HEK293 (cell line): ENCODE results near the gene PTPRA.
"Not testable (repeated sequence)": the region's sequence is repeated elsewhere in the genome, so short reads cannot be mapped to it uniquely, and the experiment has no call there.

Experiments used
- CTCF ChIA-PET: fragments of 350-600 bp; formaldehyde crosslinking; extraction: SDS; loops from one replicate; lab custom pipeline; 2021; ENCODE audit warnings: antibody characterized with exemption; lab: Yijun Ruan, JAX
- POLR2A ChIA-PET: fragments of 300-600 bp; formaldehyde crosslinking; extraction: SDS; loops from one replicate; lab custom pipeline; 2020; ENCODE audit warnings: antibody characterized with exemption, inconsistent platforms; lab: Yijun Ruan, JAX
- H3K27ac ChIP-seq: fragments of 200-500 bp; sonication (Bioruptor generic); 2 replicates; pipeline ENCODE4 v1.5.1; 2014; ENCODE audit warnings: low read depth, low read length, control low read depth, inconsistent platforms; ENCODE audit errors: extremely low read depth
- H3K36me3 ChIP-seq, 2 experiments: fragments of 200-500 bp in 1 of 2; sonication (Bioruptor generic) in 1 of 2; 1 replicate in 1 of 2; 2 replicates in 1 of 2; pipeline ENCODE4 v1.5.1; 2014 to 2017; ENCODE audit warnings: inconsistent platforms in 2 of 2, low read length in 2 of 2; ENCODE audit not compliant: control insufficient read depth in 2 of 2, insufficient read depth in 1 of 2
- H3K4me1 ChIP-seq: fragments of 200-500 bp; sonication (Bioruptor generic); 2 replicates; pipeline ENCODE4 v1.5.1; 2014; ENCODE audit warnings: mild to moderate bottlenecking, low read length, inconsistent platforms; ENCODE audit not compliant: control insufficient read depth, insufficient read depth
- H3K4me3 ChIP-seq: 2 replicates; pipeline ENCODE4 v1.5.1; 2011; ENCODE audit warnings: low read depth, mild to moderate bottlenecking, control low read depth, low read length, moderate library complexity
- H3K9me3 ChIP-seq: fragments of 200-500 bp; sonication (Bioruptor generic); 2 replicates; pipeline ENCODE4 v1.5.1; 2014; ENCODE audit warnings: low read depth, low read length, inconsistent platforms; ENCODE audit not compliant: control insufficient read depth, insufficient read depth
- GLIS1 ChIP-seq: fragments of 450-650 bp; formaldehyde crosslinking; IDR thresholded peaks from 2 replicates; pipeline ENCODE4 v1.5.1; 2016; ENCODE audit warnings: missing biosample characterization, missing genetic modification characterization
- TCF7L2 ChIP-seq: IDR thresholded peaks from 2 replicates; pipeline ENCODE4 v1.6.1; 2011; ENCODE audit warnings: low read depth, mild to moderate bottlenecking, inconsistent platforms, low read length, moderate library complexity, borderline replicate concordance
- ZFP3 ChIP-seq: fragments of 450-650 bp; formaldehyde crosslinking; IDR thresholded peaks from 2 replicates; pipeline ENCODE4 v1.5.1; 2016; ENCODE audit warnings: low read depth, missing biosample characterization, missing genetic modification characterization
- ZNF121 ChIP-seq: fragments of 450-650 bp; formaldehyde crosslinking; IDR thresholded peaks from 2 replicates; pipeline ENCODE4 v1.5.1; 2016; ENCODE audit warnings: missing biosample characterization, missing genetic modification characterization
- ZNF133 ChIP-seq: fragments of 450-650 bp; formaldehyde crosslinking; IDR thresholded peaks from 2 replicates; pipeline ENCODE4 v1.5.1; 2016; ENCODE audit warnings: missing biosample characterization, missing genetic modification characterization
- ZNF169 ChIP-seq: fragments of 450-650 bp; formaldehyde crosslinking; IDR thresholded peaks from 2 replicates; pipeline ENCODE4 v1.5.1; 2016; ENCODE audit warnings: missing biosample characterization, missing genetic modification characterization
- ZNF510 ChIP-seq: fragments of 450-650 bp; formaldehyde crosslinking; IDR thresholded peaks from 2 replicates; pipeline ENCODE4 v1.5.1; 2018; ENCODE audit warnings: mild to moderate bottlenecking, missing genetic modification characterization, missing biosample characterization; ENCODE audit not compliant: insufficient replicate concordance
- ZNF585B ChIP-seq: fragments of 450-650 bp; formaldehyde crosslinking; IDR thresholded peaks from 2 replicates; pipeline ENCODE4 v1.5.1; 2016; ENCODE audit warnings: missing biosample characterization, missing genetic modification characterization
- ZNF623 ChIP-seq: fragments of 450-650 bp; formaldehyde crosslinking; IDR thresholded peaks from 2 replicates; pipeline ENCODE4 v1.5.1; 2016; ENCODE audit warnings: missing biosample characterization, missing genetic modification characterization
- ZNF654 ChIP-seq: fragments of 450-650 bp; formaldehyde crosslinking; IDR thresholded peaks from 2 replicates; pipeline ENCODE4 v1.5.1; 2016; ENCODE audit warnings: low read depth, missing biosample characterization, missing genetic modification characterization
- ZNF776 ChIP-seq: fragments of 450-650 bp; formaldehyde crosslinking; IDR thresholded peaks from 2 replicates; pipeline ENCODE4 v1.5.0; 2017; ENCODE audit warnings: missing biosample characterization, missing genetic modification characterization, borderline replicate concordance
- ZNF843 ChIP-seq: fragments of 450-650 bp; formaldehyde crosslinking; IDR thresholded peaks from 2 replicates; pipeline ENCODE4 v1.5.1; 2016; ENCODE audit warnings: missing biosample characterization, missing genetic modification characterization
- ZXDB ChIP-seq: fragments of 450-650 bp; formaldehyde crosslinking; IDR thresholded peaks from 2 replicates; pipeline ENCODE4 v1.5.1; 2016; ENCODE audit warnings: missing biosample characterization, missing genetic modification characterization
- TF ChIP-seq, protein P1 (sequence below): fragments of 450-650 bp; formaldehyde crosslinking; IDR thresholded peaks from 2 replicates; pipeline ENCODE4 v1.5.1; 2016; ENCODE audit warnings: missing biosample characterization, missing genetic modification characterization, borderline replicate concordance
- TF ChIP-seq, protein P2 (sequence below): fragments of 450-650 bp; formaldehyde crosslinking; IDR thresholded peaks from 2 replicates; pipeline ENCODE4 v1.5.1; 2016; ENCODE audit warnings: missing biosample characterization, missing genetic modification characterization
- TF ChIP-seq, protein P3 (sequence below): fragments of 450-650 bp; formaldehyde crosslinking; IDR thresholded peaks from 2 replicates; pipeline ENCODE4 v1.5.1; 2016; ENCODE audit warnings: missing biosample characterization, missing genetic modification characterization
- TF ChIP-seq, protein P4 (sequence below): fragments of 450-650 bp; formaldehyde crosslinking; IDR thresholded peaks from 2 replicates; pipeline ENCODE4 v1.5.1; 2016; ENCODE audit warnings: missing biosample characterization, missing genetic modification characterization

The PTPRA gene

DNA sequence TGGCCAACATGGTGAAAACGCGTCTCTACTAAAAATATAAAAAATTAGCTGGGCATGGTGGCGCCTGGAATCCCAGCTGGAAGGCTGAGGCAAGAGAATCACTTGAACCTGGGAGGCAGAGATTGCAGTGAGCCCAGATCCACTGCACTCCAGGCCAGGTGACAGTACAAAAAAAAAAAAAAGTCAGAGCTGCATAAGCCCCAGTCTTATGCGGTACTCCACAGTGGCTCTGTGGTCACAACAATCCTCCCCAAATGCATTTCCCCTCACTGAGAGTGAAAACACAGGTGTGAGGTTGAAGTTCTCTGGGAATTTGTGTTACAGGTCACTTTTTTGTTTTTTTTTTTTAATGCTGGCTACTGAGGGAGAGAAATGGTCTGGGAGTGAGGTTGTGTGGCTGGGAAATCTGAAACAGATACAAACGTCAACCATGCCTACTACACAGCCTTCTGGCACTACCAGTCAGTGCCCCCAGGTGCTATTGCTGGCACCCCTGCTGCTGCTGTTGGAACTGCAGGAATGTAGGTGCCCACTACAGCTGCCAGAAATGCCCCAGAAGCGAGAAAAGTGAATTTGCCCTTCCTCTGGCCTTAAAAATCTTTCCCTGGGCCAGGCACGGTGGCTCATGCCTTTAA, 178.2 kb downstream of the PTPRA start (continued):
- TF ChIP-seq, protein P1, sequence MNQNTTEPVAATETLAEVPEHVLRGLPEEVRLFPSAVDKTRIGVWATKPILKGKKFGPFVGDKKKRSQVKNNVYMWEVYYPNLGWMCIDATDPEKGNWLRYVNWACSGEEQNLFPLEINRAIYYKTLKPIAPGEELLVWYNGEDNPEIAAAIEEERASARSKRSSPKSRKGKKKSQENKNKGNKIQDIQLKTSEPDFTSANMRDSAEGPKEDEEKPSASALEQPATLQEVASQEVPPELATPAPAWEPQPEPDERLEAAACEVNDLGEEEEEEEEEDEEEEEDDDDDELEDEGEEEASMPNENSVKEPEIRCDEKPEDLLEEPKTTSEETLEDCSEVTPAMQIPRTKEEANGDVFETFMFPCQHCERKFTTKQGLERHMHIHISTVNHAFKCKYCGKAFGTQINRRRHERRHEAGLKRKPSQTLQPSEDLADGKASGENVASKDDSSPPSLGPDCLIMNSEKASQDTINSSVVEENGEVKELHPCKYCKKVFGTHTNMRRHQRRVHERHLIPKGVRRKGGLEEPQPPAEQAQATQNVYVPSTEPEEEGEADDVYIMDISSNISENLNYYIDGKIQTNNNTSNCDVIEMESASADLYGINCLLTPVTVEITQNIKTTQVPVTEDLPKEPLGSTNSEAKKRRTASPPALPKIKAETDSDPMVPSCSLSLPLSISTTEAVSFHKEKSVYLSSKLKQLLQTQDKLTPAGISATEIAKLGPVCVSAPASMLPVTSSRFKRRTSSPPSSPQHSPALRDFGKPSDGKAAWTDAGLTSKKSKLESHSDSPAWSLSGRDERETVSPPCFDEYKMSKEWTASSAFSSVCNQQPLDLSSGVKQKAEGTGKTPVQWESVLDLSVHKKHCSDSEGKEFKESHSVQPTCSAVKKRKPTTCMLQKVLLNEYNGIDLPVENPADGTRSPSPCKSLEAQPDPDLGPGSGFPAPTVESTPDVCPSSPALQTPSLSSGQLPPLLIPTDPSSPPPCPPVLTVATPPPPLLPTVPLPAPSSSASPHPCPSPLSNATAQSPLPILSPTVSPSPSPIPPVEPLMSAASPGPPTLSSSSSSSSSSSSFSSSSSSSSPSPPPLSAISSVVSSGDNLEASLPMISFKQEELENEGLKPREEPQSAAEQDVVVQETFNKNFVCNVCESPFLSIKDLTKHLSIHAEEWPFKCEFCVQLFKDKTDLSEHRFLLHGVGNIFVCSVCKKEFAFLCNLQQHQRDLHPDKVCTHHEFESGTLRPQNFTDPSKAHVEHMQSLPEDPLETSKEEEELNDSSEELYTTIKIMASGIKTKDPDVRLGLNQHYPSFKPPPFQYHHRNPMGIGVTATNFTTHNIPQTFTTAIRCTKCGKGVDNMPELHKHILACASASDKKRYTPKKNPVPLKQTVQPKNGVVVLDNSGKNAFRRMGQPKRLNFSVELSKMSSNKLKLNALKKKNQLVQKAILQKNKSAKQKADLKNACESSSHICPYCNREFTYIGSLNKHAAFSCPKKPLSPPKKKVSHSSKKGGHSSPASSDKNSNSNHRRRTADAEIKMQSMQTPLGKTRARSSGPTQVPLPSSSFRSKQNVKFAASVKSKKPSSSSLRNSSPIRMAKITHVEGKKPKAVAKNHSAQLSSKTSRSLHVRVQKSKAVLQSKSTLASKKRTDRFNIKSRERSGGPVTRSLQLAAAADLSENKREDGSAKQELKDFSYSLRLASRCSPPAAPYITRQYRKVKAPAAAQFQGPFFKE: no peak
- TF ChIP-seq ZXDB (tag by site-specific recombination): no peak
- TF ChIP-seq ZNF585B (tag by site-specific recombination): no peak
- no peak for TF ChIP-seq GLIS1
- TF ChIP-seq, protein P2, sequence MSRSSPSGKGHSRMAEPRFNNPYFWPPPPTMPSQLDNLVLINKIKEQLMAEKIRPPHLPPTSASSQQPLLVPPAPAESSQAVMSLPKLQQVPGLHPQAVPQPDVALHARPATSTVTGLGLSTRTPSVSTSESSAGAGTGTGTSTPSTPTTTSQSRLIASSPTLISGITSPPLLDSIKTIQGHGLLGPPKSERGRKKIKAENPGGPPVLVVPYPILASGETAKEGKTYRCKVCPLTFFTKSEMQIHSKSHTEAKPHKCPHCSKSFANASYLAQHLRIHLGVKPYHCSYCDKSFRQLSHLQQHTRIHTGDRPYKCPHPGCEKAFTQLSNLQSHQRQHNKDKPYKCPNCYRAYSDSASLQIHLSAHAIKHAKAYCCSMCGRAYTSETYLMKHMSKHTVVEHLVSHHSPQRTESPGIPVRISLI (tag by site-specific recombination): 0 out of 2 replicates have a peak, but pooled peaks have one; percentile 11

DNA sequence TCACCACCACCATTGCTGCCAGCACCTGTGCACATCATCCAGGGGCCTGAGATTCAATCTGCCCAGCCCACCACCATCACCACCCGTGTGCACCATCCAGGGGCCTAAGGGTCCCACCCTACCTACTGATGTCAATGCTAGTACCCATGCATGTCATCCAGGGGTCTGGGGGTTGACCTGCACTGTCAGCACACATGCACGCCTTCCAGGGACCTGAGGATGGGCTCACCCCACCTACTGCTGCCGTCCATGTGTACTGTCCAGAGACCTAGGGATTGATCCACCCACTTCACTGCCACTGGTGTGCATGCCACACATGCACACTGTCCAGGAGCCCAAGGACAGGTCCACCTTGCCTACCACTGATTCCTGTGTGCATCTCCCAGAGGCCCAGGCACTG, 186.2 kb downstream of the PTPRA start:
- TF ChIP-seq ZNF121 (tag by site-specific recombination): no peak
- no peak for TF ChIP-seq ZFP3 (tag by site-specific recombination)
- TF ChIP-seq, protein P3, sequence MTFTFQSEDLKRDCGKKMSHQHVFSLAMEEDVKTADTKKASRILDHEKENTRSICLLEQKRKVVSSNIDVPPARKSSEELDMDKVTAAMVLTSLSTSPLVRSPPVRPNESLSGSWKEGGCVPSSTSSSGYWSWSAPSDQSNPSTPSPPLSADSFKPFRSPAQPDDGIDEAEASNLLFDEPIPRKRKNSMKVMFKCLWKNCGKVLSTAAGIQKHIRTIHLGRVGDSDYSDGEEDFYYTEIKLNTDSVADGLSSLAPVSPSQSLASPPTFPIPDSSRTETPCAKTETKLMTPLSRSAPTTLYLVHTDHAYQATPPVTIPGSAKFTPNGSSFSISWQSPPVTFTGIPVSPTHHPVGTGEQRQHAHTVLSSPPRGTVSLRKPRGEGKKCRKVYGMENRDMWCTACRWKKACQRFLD (tag by site-specific recombination): no peak
- TF ChIP-seq ZNF169 (tag by site-specific recombination): no peak
- Histone ChIP-seq H3K9me3 (no peaks in the 10 kb centered on the region), H3K27ac (no peak overlapping the region), H3K4me1 (no peaks in the 10 kb centered on the region), H3K4me3 (no peak overlapping the region), H3K36me3 (no peaks in the 10 kb centered on the region)
- POLR2A ChIA-PET: no interaction called here
- CTCF ChIA-PET: interaction anchor here (1.0 kb wide), 1 partner anchor 10 kb away, joined by 4 read pairs; no protein-coding TSS in a partner anchor

DNA sequence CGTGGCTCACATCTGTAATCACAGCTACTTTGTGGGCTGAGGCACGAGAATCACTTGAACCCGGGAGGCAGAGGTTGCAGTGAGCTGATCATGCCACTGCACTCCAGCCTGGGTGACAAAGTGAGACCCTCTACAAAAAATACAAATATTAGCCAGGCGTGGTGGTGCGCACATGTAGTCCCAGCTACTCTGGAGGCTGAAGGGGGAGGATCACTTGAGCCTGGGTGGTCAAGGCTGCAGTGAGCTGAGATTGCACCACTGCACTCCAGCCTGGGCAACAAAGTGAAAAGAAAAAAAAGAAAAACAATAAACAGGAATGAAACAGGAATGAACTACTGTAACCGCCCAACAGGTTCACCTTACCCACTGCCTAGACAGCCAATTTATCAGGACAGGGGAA, 190.8 kb downstream of the PTPRA start:
- H3K27ac ChIP-seq, H3K9me3 ChIP-seq, H3K4me1 ChIP-seq, H3K4me3 ChIP-seq, POLR2A ChIA-PET, H3K36me3 ChIP-seq: not testable (repeated sequence)
- CTCF ChIA-PET: interaction anchor here (0.6 to 1.6 kb wide), 2 partner anchors 10 to 889 kb away, joined by 4 to 5 read pairs; no protein-coding TSS in a partner anchor

DNA sequence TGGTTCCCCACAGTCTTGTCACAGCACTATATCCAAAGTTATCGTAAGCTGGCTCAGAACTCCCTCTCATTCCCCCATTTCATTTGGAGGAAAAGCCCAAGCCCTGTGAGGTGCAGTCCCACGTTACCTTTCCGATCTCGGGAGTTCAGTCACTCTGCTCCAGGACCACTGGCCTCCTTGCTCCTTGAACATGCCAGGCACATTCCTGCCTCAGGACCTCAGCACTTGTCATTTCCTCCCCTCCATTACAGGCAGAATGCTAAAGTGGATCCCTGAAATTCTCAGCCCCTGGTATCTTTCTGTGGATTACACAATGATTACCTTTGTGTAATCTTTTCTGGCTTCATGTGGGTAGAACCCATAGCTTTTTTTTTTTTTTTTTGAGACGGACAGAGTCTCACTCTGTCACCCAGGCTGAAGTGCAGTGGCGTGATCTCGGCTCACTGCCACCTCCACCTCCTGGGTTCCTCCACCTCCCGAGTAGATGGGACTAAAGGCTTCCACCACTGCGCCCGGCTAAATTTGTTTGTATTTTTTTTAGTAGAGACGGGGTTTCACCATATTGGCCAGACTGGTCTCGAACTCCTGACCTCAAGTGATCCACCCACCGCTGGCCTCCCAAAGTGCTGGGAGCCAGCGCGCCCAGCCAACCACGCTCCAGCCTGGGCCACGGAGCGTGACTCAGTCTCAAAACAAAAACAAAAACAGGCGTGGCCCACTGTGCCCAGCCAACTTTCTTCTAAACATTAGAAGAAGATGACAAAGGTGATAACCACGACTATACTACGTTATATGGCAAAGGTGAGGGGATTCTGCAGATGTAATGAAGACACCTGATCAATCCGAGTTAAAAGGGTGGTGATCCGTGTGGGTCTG, 194.1 kb downstream of the PTPRA start:
- ChIA-PET CTCF (no interaction called here), POLR2A (no interaction called here)
- no peaks in the 10 kb centered on the region for H3K4me1 ChIP-seq
- no peaks in the 10 kb centered on the region for H3K9me3 ChIP-seq
- H3K27ac ChIP-seq: no peak overlapping the region
- no peak overlapping the region for H3K4me3 ChIP-seq
- no peaks in the 10 kb centered on the region for H3K36me3 ChIP-seq
- TF ChIP-seq, protein P4, sequence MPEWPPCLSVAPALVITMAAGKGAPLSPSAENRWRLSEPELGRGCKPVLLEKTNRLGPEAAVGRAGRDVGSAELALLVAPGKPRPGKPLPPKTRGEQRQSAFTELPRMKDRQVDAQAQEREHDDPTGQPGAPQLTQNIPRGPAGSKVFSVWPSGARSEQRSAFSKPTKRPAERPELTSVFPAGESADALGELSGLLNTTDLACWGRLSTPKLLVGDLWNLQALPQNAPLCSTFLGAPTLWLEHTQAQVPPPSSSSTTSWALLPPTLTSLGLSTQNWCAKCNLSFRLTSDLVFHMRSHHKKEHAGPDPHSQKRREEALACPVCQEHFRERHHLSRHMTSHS: no peak
- TF ChIP-seq ZNF776 (no peak), ZNF623 (tag by site-specific recombination) (no peak), TCF7L2 (no peak), ZNF654 (no peak), ZNF510 (tag by site-specific recombination) (no peak), ZNF843 (tag by site-specific recombination) (no peak), ZXDB (tag by site-specific recombination) (no peak), ZNF133 (tag by site-specific recombination) (no peak)
- TF ChIP-seq, protein P3 (tag by site-specific recombination): no peak
